Measurements from ENCODE around the gene PRDX5. TPM values are rescaled to one million over a fixed set of nuclear protein-coding genes. Genes with fewer than 3 reads are reported as not detected.

PRDX5 gene
- total RNA-seq, 1 donor from 2014 or later: 299 TPM

DNA sequence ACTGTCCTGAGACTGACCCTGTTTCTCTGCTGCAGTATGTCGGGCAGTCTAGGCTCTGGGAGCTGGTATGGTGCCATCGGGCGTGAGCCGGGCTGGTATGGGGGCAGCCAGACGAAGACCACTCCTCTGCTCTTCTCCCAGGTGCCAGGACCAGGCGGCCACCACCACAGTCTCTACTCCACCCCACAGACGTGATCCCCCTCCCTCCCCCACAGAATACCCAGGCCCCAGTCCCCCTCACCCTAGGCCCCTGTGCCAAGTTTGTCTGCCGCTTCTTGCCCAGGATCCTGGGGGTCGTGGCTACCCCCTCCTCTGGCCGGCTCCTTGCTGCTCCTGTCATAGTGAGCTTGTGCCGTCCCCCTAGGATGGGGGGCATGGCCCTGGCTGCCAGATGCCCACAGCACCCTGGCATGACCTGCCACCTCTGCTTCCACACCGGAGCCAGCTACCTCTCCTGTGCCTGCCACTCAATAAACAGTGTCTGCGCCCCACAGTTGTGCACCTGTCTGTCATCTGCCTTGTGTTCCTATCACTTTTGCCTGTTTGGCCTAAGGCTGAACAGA, 28.8 kb upstream of the PRDX5 start:
- DNase-seq (ENCODE audit: low read depth, low spot score): no peak

DNA sequence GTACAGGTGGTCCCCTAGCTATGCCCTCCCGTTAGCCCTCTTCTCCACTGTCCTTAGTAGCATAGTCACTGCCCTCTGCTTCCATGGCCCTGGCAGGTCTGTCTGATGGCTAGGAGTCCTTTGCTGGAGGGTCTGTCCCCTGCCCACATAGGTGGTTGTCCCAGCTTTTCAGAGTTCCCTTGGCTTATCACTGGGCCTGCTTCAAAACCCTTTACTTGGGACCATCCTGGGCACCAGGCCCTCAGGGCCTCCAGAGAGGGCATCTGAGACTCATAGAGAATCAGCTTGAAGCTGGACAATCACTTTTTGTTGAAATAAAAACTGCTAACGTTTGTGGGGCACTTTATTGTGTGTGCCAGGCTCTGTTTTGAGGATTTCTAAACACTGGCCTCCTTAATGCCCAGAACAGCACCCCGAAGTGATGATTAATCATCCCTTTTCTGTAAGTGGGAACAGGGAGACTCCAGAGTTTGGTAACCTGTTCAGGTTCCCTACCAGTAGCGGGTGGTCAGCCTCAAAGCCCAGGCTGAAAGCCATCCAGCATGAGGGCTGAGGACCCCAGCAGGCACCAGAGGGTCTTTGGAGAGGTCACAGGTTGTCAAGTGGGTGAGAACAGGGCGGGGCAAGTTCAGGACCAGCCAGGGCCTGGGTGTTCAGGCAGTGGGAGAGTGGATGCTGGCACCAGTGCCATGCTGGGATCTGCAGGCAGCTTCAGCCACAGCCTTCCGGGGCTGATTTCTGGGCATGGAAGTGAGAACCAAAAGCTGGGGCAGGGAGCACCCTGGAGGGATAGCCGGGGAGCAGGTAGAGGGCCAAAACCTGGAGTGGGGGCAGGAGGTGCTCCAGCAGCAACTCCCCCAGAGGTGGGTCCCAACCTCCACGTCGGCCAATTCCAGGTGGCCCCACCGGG, 27.3 kb upstream of the PRDX5 start:
- DNase-seq (ENCODE audit: low read depth, low spot score): no peak

DNA sequence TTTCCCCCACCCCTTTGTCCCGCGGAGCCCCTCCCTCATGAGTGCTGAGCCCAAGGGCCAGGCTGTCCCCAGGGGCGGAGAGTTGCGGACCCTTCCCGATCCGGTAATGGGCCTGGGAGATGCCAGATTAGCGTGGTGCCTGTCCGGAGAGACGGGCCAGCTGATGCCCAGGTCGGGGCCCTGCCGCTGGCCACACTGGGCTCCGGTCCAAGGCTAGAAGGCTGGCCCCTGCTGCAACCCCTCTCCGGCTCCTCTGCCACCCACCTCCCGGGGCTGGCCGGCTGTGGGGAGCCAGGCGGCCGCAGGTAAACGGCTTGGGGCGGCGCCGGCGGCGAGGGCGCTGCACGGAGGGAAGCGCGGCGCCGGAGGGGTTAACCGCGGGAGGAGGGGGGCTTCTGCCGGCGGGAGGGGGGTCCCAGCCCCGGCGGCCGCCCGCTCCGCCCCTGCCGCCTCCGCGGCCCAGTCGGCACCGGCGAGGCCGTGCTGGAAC, 26.6 kb upstream of the PRDX5 start, which contains the start of gene KCNK4:
Gene KCNK4, plus strand, starts transcription at position 41 of the 490 bp plus-strand sequence. CDS start 1,717 bp downstream, outside the sequence.
- DNase-seq (ENCODE audit: low read depth, low spot score): no peak

DNA sequence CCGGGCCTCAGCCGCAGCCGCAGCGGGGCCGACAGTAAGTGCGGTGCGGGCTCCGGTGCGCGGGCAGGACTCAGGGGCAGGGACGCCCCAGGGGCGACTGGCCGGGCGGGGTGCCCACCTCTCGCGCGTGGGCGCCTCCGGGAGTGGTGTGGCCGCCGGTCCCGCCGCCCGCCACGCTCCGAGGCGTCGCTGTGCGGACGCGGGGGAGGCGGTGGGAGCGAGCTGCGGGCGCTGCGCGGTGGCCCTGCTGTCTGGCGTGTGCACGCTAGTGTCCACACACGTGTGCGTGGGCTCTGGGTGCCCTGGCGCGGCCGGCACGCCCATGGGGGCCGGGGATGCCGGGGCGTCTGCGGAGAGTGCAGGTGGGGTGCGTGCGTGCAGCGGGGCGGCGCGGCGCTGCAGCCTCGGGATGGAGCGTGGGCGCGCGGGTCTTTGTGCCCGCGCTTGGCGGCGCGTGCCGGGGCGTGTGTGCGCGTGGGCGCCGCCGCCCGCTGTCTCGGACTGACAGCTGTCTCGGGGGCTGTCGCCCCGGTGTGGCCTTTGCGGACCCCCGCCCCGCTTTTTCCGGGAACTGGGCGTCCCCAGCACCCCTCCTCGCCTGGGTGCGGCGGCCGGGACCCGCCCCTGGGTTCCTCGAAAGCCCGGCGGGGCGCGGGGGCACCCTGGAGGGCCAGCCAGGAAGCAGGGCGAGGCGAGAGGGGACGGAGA, 26.0 kb upstream of the PRDX5 start:
- no peak for DNase-seq (ENCODE audit: low read depth, low spot score)

DNA sequence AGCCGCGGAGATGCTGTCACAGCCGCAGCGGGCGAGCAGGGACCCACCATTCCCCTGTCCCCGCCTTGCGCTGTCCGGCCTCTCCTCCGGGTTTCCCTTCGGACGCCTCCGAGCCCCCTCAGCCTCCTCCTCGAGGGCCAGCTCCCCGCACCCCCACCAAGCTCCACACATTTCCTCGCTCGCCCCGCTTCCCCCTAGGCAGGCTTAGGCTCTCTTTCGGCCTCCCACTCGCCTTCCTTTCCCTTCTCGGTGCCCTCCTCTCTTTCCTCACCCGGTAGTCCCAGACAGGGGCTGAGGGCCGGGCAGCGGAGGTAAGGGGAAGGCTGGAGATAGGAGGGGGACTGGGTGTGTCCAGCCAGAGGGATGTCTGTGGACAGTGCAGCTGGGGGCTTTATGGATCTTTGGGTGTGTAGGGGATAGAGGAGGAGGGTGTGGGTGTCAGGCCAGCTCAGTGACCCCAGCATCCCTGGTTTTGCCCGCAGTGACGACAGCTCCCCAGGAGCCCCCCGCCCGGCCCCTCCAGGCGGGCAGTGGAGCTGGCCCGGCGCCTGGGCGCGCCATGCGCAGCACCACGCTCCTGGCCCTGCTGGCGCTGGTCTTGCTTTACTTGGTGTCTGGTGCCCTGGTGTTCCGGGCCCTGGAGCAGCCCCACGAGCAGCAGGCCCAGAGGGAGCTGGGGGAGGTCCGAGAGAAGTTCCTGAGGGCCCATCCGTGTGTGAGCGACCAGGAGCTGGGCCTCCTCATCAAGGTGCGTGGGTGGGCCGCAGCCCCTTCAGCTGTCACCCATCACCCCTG, 25.3 kb upstream of the PRDX5 start:
- DNase-seq (ENCODE audit: low read depth, low spot score): no peak

DNA sequence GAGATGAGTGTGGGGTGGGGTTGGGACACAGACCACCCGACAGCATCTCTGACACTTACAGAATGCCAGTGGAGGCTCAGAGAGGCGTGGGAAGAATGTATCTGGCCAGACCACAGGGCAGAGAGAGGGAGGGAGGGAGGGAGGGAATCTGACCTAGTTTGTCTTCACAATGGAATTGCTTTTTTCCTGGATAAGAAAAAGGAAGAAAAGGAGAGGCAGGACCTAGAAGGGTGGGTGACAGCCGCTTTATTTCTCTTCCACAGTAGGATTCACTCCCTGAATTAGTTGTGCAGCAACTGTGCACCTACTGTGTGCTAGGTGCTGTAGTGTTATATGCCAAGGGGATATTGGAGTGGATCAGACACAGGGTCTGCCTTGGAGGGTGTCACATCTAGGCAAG, 23.1 kb upstream of the PRDX5 start:
- DNase-seq (ENCODE audit: low read depth, low spot score): no peak

DNA sequence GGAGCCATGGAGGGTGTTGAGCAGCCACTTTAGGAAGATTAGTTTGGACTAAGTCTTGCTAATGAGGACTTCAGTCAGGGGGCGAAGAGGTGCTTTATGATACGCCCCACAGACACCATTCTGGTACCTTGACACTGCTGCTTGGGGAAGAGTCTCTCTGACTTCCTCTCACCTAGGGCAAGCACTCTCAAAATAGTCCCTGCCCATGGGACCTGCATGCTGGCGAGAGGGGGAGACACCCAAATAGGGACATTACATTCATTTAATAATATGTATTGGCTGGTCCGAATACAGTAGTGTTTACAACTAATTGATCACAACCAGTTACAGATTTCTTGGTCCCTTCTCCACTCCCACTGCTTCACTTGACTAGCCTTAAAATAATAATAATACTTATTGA, 22.2 kb upstream of the PRDX5 start:
- no peak for DNase-seq (ENCODE audit: low read depth, low spot score)

DNA sequence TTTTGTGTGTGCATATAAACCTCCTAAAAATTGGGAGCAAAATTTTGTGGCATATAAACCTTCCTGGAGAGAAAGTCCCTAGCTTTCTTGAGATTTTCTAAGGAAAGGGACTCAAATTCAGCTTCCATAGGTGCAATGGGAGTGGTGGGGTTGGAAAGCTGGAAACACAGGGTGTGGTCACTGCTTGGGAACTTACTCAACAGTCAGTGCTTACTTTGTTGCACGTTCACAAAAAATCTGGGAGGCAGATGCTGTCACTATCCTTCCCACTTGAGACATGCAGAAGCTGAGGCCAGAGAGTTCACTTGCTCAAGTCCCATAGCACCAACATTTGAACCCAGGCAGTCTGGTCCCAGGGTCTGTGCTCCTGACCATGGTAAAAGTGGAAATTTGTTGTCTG, 21.7 kb upstream of the PRDX5 start:
- no peak for DNase-seq (ENCODE audit: low read depth, low spot score)

DNA sequence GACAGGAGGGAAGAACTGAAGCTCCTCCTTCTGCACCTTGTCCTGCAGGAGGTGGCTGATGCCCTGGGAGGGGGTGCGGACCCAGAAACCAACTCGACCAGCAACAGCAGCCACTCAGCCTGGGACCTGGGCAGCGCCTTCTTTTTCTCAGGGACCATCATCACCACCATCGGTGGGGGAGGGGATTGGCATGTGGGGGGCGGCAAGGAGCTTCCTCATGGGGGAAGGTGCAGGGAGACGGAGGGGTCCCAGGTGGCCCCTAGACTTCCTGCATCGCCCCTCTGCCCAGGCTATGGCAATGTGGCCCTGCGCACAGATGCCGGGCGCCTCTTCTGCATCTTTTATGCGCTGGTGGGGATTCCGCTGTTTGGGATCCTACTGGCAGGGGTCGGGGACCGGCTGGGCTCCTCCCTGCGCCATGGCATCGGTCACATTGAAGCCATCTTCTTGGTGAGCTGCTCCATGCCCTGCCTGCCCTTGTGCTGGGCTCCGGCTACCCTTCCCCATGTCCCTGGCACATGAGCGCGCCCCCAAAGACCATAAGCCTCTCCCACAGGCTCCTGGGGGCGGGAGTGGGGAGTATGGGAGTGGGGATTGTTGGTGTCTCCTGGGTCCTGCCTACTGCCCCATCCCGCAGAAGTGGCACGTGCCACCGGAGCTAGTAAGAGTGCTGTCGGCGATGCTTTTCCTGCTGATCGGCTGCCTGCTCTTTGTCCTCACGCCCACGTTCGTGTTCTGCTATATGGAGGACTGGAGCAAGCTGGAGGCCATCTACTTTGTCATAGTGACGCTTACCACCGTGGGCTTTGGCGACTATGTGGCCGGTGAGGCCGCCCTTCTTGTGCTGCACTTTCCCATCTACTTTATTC, 20.9 kb upstream of the PRDX5 start:
- DNase-seq (ENCODE audit: low read depth, low spot score): no peak

DNA sequence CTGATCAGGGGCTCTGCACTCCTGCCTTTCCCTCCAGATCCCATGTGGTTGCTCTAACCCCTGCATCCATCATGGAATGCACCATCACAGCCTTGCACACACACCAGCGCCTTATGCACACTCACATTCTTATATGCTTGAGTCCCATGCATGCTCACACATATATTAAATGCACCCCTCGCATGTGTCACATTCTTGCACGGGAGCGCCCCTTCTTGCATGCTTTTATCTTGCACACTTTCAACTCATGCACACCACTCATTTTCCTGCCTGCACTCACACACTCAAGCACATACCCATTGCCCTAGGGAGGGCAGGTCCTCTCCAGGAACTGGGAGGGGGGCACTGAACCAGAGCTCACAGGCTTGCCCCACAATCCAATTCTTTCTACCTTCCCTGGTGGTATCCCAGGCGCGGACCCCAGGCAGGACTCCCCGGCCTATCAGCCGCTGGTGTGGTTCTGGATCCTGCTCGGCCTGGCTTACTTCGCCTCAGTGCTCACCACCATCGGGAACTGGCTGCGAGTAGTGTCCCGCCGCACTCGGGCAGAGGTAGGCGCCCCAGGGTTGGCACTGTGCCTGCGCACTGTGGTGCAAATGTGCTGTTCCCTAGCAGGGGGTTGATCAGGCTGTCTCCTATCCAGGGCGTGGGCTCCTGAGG, 20.1 kb upstream of the PRDX5 start:
- no peak for DNase-seq (ENCODE audit: low read depth, low spot score)

DNA sequence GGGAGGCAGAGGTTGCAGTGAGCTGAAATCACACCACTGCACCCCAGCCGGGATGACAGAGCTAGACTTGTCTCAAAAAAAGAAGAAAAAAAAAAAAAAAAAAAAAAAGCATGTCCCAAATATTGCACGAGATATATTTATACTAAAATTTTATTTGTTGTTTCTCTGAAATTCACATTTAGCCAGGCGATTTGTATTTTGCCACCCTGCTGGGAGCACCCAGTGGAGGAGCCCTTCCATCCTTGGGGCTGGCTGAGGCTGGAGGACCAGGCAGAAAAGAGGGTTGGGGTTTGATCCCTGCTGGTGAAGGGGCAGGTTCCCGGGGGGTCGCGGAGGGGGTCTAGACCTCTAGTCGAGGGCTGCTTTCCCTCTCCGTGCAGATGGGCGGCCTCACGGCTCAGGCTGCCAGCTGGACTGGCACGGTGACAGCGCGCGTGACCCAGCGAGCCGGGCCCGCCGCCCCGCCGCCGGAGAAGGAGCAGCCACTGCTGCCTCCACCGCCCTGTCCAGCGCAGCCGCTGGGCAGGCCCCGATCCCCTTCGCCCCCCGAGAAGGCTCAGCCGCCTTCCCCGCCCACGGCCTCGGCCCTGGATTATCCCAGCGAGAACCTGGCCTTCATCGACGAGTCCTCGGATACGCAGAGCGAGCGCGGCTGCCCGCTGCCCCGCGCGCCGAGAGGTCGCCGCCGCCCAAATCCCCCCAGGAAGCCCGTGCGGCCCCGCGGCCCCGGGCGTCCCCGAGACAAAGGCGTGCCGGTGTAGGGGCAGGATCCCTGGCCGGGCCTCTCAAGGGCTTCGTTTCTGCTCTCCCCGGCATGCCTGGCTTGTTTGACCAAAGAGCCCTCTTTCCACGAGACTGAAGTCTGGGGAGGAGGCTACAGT, 18.7 kb upstream of the PRDX5 start:
- DNase-seq (ENCODE audit: low read depth, low spot score): no peak

DNA sequence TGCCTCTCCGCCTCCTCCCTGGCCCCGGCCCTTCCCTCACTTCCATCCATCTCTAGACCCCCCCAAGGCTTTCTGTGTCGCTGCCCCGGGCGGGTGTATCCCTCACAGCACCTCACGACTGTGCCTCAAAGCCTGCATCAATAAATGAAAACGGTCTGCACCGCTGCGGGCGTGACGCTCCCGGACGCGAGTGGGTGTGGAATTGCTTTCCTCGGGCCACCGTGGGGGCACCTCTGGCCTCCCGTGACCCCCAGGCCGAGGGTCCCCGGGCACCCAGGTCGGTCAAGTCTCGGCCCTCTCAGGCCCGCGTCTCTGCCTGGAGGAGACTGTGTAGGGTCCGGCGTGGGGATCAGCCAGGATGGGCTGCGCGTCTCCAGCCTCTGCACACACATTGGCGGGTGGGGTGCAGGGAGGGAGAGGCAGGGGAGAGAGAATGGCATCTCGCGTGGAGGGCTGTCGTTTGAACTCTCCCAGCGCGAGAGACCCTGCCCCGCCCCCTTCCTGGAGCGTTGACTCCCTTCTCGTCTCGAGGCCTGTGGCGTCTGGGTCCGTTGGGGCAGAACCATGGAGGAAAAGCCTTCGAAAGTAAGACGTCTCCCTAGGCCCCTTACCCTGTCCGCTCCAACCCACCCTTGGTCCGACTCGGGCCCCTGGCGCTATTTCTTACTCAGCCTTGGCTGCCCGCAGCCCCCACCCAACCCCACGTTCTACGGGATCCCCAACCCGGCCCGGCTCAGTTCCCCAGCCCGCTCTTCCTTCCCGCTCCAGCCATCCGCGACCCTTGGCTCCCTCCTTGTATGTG, 17.9 kb upstream of the PRDX5 start, which contains the start of gene CATSPERZ:
Gene CATSPERZ, plus strand, starts transcription at position 512 of the 802 bp plus-strand sequence. Its CDS starts 53 bp downstream, at position 565.
- no peak for DNase-seq (ENCODE audit: low read depth, low spot score)

DNA sequence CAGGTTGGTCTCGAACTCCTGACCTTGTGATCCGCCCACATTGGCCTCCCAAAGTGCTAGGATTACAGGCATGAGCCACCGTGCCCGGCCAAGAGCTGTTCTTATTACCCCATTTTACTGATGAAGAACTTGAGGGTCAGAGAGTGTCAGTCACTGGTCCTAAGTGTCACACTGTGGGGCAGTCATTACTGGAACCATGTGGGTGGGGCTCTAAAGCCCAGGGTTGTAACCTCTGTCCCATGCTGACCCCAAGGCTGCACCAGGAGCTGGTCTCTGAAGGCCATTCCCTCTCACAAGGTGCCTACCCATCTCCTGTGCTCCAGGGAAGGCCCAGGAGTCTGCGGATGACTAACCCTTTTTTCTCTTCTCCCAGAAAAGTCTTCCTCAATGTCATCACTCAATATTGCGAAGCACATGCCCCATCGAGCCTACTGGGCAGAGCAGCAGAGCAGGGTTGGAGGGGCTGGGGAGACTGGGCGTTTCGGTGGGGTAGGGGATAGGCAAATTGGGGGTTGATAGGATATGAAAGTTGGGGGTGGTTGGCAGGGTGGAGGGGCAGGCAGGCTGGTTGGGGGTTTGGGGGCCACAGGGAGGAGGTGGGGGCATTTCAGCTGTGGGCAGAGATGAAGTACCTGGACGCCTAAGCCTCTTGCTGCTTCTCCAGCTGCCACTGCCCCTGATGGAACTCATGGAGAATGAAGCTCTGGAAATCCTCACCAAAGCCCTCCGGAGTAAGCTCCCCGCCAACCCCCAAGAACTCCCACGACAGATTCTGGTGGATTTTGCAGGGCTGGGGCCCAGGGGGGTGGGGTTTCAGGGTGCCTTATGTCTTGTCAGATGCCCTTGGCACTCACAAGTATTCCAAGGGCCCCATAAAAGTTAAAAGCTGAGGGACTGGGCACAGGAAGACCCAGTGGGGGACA, 14.6 kb upstream of the PRDX5 start:
- no peak for DNase-seq (ENCODE audit: low read depth, low spot score)

DNA sequence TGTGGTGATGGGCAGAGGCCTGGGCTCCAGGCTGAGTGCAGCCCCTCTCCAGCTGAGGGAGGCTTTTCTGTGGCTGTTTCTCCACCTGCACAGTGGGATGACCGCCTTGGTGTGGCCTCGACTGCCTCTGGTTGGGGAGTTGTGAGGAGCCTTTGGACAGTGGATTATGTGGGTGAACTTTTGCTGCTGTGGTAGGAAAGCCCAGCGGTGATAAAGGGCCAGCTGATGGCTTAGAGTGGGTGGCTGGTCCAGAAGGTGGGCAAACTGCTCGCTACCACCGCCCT, 13.9 kb upstream of the PRDX5 start:
- no peak for DNase-seq (ENCODE audit: low read depth, low spot score)

DNA sequence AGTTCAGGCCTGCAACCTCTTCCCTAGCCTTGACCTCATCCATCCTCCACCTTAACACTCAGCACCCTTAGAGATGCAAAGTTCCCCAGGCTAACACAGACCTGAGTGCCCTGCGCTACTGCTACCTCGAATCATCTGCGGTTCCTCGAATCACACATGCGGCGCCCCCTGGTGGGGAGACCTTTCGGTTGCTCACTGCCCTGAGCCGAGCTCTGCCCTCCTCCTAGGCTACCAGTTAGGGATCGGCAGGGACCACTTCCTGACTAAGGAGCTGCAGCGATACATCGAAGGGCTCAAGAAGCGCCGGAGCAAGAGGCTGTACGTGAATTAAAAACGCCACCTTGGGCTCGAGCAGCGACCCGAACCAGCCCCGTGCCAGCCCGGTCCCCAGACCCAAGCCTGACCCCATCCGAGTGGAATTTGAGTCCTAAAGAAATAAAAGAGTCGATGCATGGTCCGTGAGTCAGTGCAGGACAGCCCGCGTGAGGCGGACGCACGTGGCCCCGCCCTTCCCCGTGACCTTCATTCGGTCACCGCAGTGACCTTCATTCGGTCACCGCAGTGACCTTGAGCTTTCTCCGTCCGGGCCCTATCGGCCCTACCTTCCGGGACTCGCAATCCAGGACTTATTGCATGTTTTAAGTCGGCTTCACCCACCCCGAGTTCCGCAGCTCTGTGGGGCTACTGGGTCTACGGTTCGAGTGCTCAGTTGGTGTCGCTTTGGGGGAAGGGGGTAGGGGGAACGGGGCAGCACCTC, 13.4 kb upstream of the PRDX5 start:
- no peak for DNase-seq (ENCODE audit: low read depth, low spot score)

DNA sequence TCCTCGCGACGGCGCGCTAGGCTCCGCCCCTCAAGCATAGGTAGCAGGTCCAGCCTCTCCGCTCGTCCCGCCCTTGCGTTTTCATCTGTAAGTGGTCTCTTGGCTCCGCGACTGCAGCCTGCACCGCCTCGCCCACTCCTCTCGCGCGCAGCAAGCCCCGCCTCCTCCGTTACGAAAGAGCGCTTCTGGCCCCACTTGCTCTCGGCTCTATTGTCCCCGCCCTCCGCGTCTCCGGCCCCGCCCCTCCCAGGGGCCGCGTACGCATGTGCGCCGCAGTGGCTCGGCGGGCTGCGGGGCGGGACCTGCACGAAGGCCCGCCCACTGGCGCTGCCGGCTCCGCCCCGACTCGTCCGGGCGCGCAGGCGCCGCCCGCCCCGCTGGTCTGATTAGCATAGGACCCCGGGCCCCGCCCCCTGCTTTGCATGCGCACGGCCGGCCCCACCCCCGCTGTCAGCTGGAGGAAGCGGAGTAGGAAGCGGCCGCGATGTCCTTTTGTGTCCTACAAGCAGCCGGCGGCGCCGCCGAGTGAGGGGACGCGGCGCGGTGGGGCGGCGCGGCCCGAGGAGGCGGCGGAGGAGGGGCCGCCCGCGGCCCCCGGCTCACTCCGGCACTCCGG, 12.7 kb upstream of the PRDX5 start, which contains the start of gene ESRRA:
Gene ESRRA, plus strand, starts transcription at position 450 of the 616 bp plus-strand sequence. CDS start 1,656 bp downstream, outside the sequence.
- DNase-seq (ENCODE audit: low read depth, low spot score): peak; percentile 88

Data from pulmonary artery endothelial cell (primary cell).